ENCODE data around the gene ITPKB. TPM values are rescaled to one million over a fixed set of nuclear protein-coding genes. Genes with fewer than 3 reads are reported as not detected.

ITPKB gene
- total RNA-seq, 1 experiment from 2014 or later, result 9.5 TPM

GRCh38 chr1:226632169-226632879, 106.8 kb downstream of the ITPKB start:
- Mint-ChIP-seq H3K4me1 (ENCODE audit: insufficient read depth, unreplicated experiment) (peaks cover 20% of the 10 kb centered on the region), H3K27me3 (ENCODE audit: insufficient read depth, unreplicated experiment) (no peaks in the 10 kb centered on the region), H3K36me3 (ENCODE audit: insufficient read depth, unreplicated experiment) (no peaks in the 10 kb centered on the region), H3K27ac (ENCODE audit: low read depth, unreplicated experiment) (peak overlapping the region; percentile 29), H3K9me3 (ENCODE audit: unreplicated experiment) (no peaks in the 10 kb centered on the region), H3K4me3 (ENCODE audit: unreplicated experiment) (no peak overlapping the region)
- ChIA-PET POLR2A (interaction anchor here (0.6 to 1.2 kb wide), 4 partner anchors 30 to 189 kb away, joined by 3 to 5 read pairs (median 4); no protein-coding TSS in a partner anchor), CTCF (interaction anchor here (0.6 to 16.7 kb wide), 21 partner anchors 7 to 805 kb away, joined by 3 to 342 read pairs (median 9); no protein-coding TSS in a partner anchor)
- no peak for TF ChIP-seq CTCF (IDR thresholded peaks at IDR 0.05; ENCODE audit: unreplicated experiment)
- DNase-seq (ENCODE audit: unreplicated experiment), result no peak
- BruUV-seq (replicated peaks), result no TSS peak
- intact Hi-C loops (cut with micrococcal nuclease), result no loop called here

- no TSS peak for BruUV-seq (replicated peaks)
- POLR2A ChIA-PET, result interaction anchor here (0.5 to 1.5 kb wide), 4 partner anchors 72 to 309 kb away, joined by 3 to 4 read pairs (median 3); partner anchors contain the start of genes COQ8A and STUM
These were observed 107.7 kb downstream of the ITPKB start for GRCh38 chr1:226631229-226632000.

GRCh38 chr1:226630592-226630991, 108.5 kb downstream of the ITPKB start:
- intact Hi-C loops (cut with micrococcal nuclease), result no loop called here
- no TSS peak for BruUV-seq (replicated peaks)
- Mint-ChIP-seq H3K4me1 (ENCODE audit: insufficient read depth, unreplicated experiment) (peaks cover 35% of the 10 kb centered on the region), H3K9me3 (ENCODE audit: unreplicated experiment) (no peaks in the 10 kb centered on the region), H3K36me3 (ENCODE audit: insufficient read depth, unreplicated experiment) (peaks cover 6% of the 10 kb centered on the region), H3K4me3 (ENCODE audit: unreplicated experiment) (no peak overlapping the region), H3K27ac (ENCODE audit: low read depth, unreplicated experiment) (no peak overlapping the region), H3K27me3 (ENCODE audit: insufficient read depth, unreplicated experiment) (no peaks in the 10 kb centered on the region)
- TF ChIP-seq CTCF (IDR thresholded peaks at IDR 0.05; ENCODE audit: unreplicated experiment), result no peak
- ChIA-PET POLR2A (interaction anchor here (1.5 kb wide), 1 partner anchor 82 kb away, joined by 3 read pairs; the partner anchor contains the start of gene STUM), CTCF (interaction anchor here (0.6 to 16.7 kb wide), 7 partner anchors 18 to 813 kb away, joined by 3 to 342 read pairs (median 5); partner anchors contain the start of gene STUM)
- DNase-seq (ENCODE audit: unreplicated experiment), result no peak

More at GRCh38 chr1:226631229-226632000, 107.7 kb downstream of the ITPKB start:
- intact Hi-C loops (cut with micrococcal nuclease), result no loop called here
- DNase-seq (ENCODE audit: unreplicated experiment), result no peak
- no peaks in the 10 kb centered on the region for H3K9me3 Mint-ChIP-seq (ENCODE audit: unreplicated experiment)
- H3K36me3 Mint-ChIP-seq (ENCODE audit: insufficient read depth, unreplicated experiment), result no peaks in the 10 kb centered on the region
- CTCF ChIA-PET, result interaction anchor here (0.6 to 16.7 kb wide), 11 partner anchors 11 to 812 kb away, joined by 3 to 342 read pairs (median 5); partner anchors contain the start of gene STUM
- H3K4me3 Mint-ChIP-seq (ENCODE audit: unreplicated experiment), result no peak overlapping the region
- peak overlapping the region; percentile 29 for H3K27ac Mint-ChIP-seq (ENCODE audit: low read depth, unreplicated experiment)
- no peak for TF ChIP-seq CTCF (IDR thresholded peaks at IDR 0.05; ENCODE audit: unreplicated experiment)
- no peaks in the 10 kb centered on the region for H3K27me3 Mint-ChIP-seq (ENCODE audit: insufficient read depth, unreplicated experiment)
- H3K4me1 Mint-ChIP-seq (ENCODE audit: insufficient read depth, unreplicated experiment), result peaks cover 28% of the 10 kb centered on the region

All from MCF 10A (cell line).